HCT116 (cell line): Measurements from ENCODE around the gene SPDYE1. TPM values are rescaled to one million over a fixed set of nuclear protein-coding genes. Genes with fewer than 3 reads are reported as not detected.

Experiments
- ATAC-seq: fragments of 200-7000 bp; cut with Tn5 transposase; 2 replicates; pipeline ENCODE4 v1.9.1; 2020; ENCODE audit warnings: mild to moderate bottlenecking, moderate library complexity
- BruUV-seq: library from RNA; stranded (reverse); fragments of 400-500 nt; replicated peaks from 2 replicates; lab custom pipeline; 2021; lab: Mats Ljungman, UMichigan
- CTCF ChIA-PET: fragments of 300-600 bp; sonication (Branson Sonifier 250); formaldehyde crosslinking; loops from one replicate; lab custom pipeline; 2021; ENCODE audit warnings: antibody characterized with exemption; lab: Charles Lee
- POLR2A ChIA-PET: fragments of 300-600, 350-600 bp; sonication (Branson Sonifier 250); formaldehyde crosslinking; loops from one replicate; lab custom pipeline; 2021; ENCODE audit warnings: antibody characterized with exemption; lab: Charles Lee
- RAD21 ChIA-PET, 2 experiments: fragments of 300-600 bp; sonication (Branson Sonifier 250); formaldehyde crosslinking; loops; one replicate each; lab custom pipeline; 2023; ENCODE audit warnings: low total read pairs in 2 of 2; ENCODE audit not compliant: uncharacterized antibody in 2 of 2, unreplicated experiment in 2 of 2, low non-redundant PET in 1 of 2; lab: Charles Lee
- DNase-seq: peaks from one replicate; pipeline ENCODE4 v3.0.0-alpha.2; 2010; ENCODE audit warnings: low read depth, low spot score
- H2AFZ ChIP-seq: fragments of 200-600 bp; shearing (Covaris generic), sonication (generic); 2 replicates; pipeline ENCODE4 v1.6.1; 2017; ENCODE audit warnings: low read depth, mixed run types, mixed read lengths, antibody characterized with exemption, low read length; ENCODE audit not compliant: poor library complexity, severe bottlenecking
- H3K27ac ChIP-seq: 2 replicates; pipeline ENCODE4 v1.5.1; 2012; ENCODE audit warnings: low read depth, low read length
- H3K27me3 ChIP-seq: fragments of 200-600 bp; sonication (generic); 2 replicates; pipeline ENCODE4 v1.6.1; 2016; ENCODE audit warnings: mixed run types, low read length, mixed read lengths; ENCODE audit not compliant: insufficient read depth
- H3K36me3 ChIP-seq, 2 experiments: fragments of 200-500 bp in 1 of 2; fragments of 200-600 bp in 1 of 2; sonication (Bioruptor generic) in 1 of 2; sonication (generic) in 1 of 2; 2 replicates each; pipeline versions ENCODE4 v1.5.1 to v1.6.1; 2014 to 2016; ENCODE audit warnings: low read length in 2 of 2, inconsistent platforms in 1 of 2, mixed read lengths in 1 of 2, mixed run types in 1 of 2; ENCODE audit not compliant: insufficient read depth in 2 of 2, control insufficient read depth in 1 of 2
- H3K4me1 ChIP-seq, 2 experiments: fragments of 200-600 bp in 1 of 2; sonication (generic) in 1 of 2; 2 replicates each; pipeline versions ENCODE4 v1.5.1 to v1.6.1; 2012 to 2017; ENCODE audit warnings: low read length in 2 of 2, inconsistent platforms in 1 of 2, mild to moderate bottlenecking in 1 of 2, mixed read lengths in 1 of 2, mixed run types in 1 of 2, moderate library complexity in 1 of 2; ENCODE audit not compliant: insufficient read depth in 2 of 2, control insufficient read depth in 1 of 2
- H3K4me2 ChIP-seq: fragments of 200-600 bp; sonication (generic); 2 replicates; pipeline ENCODE4 v1.6.1; 2017; ENCODE audit warnings: mixed run types, low read length, mixed read lengths
- H3K4me3 ChIP-seq, 2 experiments: fragments of 200-600 bp in 1 of 2; sonication (generic) in 1 of 2; replicated peaks in 1 of 2; 2 replicates each; pipeline ENCODE4 v1.5.1; 2011 to 2016; ENCODE audit warnings: low read length in 2 of 2, control low read depth in 1 of 2, low read depth in 1 of 2, mild to moderate bottlenecking in 1 of 2, mixed read lengths in 1 of 2, mixed run types in 1 of 2
- H3K79me2 ChIP-seq: fragments of 200-600 bp; sonication (generic); 2 replicates; pipeline ENCODE4 v1.6.1; 2017; ENCODE audit warnings: mild to moderate bottlenecking, mixed run types, low read length, moderate library complexity, mixed read lengths; ENCODE audit not compliant: insufficient read depth
- H3K9ac ChIP-seq: fragments of 200-600 bp; sonication (generic); 2 replicates; pipeline ENCODE4 v1.6.1; 2016; ENCODE audit warnings: low read length, mixed read lengths
- H3K9me2 ChIP-seq: fragments of 200-600 bp; sonication (generic), shearing (Covaris generic); 2 replicates; pipeline ENCODE4 v1.6.1; 2017; ENCODE audit warnings: mixed run types, mild to moderate bottlenecking, moderate library complexity; ENCODE audit not compliant: insufficient read depth
- H3K9me3 ChIP-seq, 2 experiments: fragments of 200-500 bp in 1 of 2; fragments of 200-600 bp in 1 of 2; sonication (Bioruptor generic) in 1 of 2; sonication (generic) in 1 of 2; 2 replicates each; pipeline ENCODE4 v1.6.1; 2014 to 2017; ENCODE audit warnings: low read length in 2 of 2, mixed read lengths in 2 of 2, inconsistent platforms in 1 of 2, low read depth in 1 of 2, mild to moderate bottlenecking in 1 of 2, mixed run types in 1 of 2, moderate library complexity in 1 of 2; ENCODE audit not compliant: control insufficient read depth in 1 of 2, insufficient read depth in 1 of 2
- H4K20me1 ChIP-seq: fragments of 200-600 bp; sonication (generic), shearing (Covaris generic); 2 replicates; pipeline ENCODE4 v1.6.1; 2017; ENCODE audit warnings: mixed run types, mild to moderate bottlenecking, moderate library complexity; ENCODE audit not compliant: insufficient read depth
- CBX3 ChIP-seq: IDR thresholded peaks from 2 replicates; pipeline ENCODE4 v1.6.1; 2012; ENCODE audit warnings: low read depth
- EGR1 ChIP-seq: IDR thresholded peaks from 2 replicates; pipeline ENCODE4 v1.6.1; 2012; ENCODE audit warnings: low read depth
- FOSL1 ChIP-seq: IDR thresholded peaks from 2 replicates; pipeline ENCODE4 v1.6.1; 2012; ENCODE audit warnings: low read depth
- POLR2AphosphoS5 ChIP-seq: IDR thresholded peaks from 2 replicates; pipeline ENCODE4 v1.6.1; 2011; ENCODE audit warnings: mild to moderate bottlenecking, low read depth, low read length, moderate library complexity
- SP1 ChIP-seq: IDR thresholded peaks from 2 replicates; pipeline ENCODE4 v1.6.1; 2012; ENCODE audit warnings: low read depth
- ZBTB33 ChIP-seq: IDR thresholded peaks from 2 replicates; pipeline ENCODE4 v1.6.1; 2011; ENCODE audit warnings: mild to moderate bottlenecking, low read length, moderate library complexity; ENCODE audit not compliant: insufficient replicate concordance; ENCODE audit errors: extremely low read depth
- intact Hi-C: fragments of 100-400 bp; cut with micrococcal nuclease; formaldehyde crosslinking; loops from 2 replicates; pipeline ENCODE4 v1.10.0; 2022
- total RNA-seq: library from RNA; stranded (reverse); gene quantifications from one replicate; pipeline ENCODE4 v1.2.1, GENCODE V29; 2021; ENCODE audit not compliant: unreplicated experiment
- TF ChIP-seq, protein P1 (sequence below): IDR thresholded peaks from 2 replicates; pipeline ENCODE4 v1.6.1; 2012
- TF ChIP-seq, protein P2 (sequence below): IDR thresholded peaks from 2 replicates; pipeline ENCODE4 v1.6.1; 2012

Gene SPDYE1
- total RNA-seq, 1 experiment from 2014 or later, result not detected

- no peak for ATAC-seq
- no peak overlapping the region for H3K4me2 ChIP-seq
- H3K27me3 ChIP-seq, result no peaks in the 10 kb centered on the region
- intact Hi-C loops, result no loop called here
- no peak for DNase-seq
- H3K4me1 ChIP-seq, result peaks cover 4 to 18% of the 10 kb centered on the region in 2 experiments; a peak in 2 of 4 replicates
- no peak overlapping the region for H3K27ac ChIP-seq
- RAD21 ChIA-PET, result no interaction called here
- POLR2A ChIA-PET, result interaction anchor here (1.2 kb wide), 1 partner anchor 9 kb away, joined by 3 read pairs; no protein-coding TSS in a partner anchor
- peaks cover 54% of the 10 kb centered on the region for H3K79me2 ChIP-seq
- no TSS peak for BruUV-seq
- H3K4me3 ChIP-seq, result no peak overlapping the region
- H3K9ac ChIP-seq, result no peak overlapping the region
- CTCF ChIA-PET, result no interaction called here
- H3K9me2 ChIP-seq, result no peaks in the 10 kb centered on the region
- H4K20me1 ChIP-seq, result no peaks in the 10 kb centered on the region
- no peaks in the 10 kb centered on the region for H3K9me3 ChIP-seq
- H3K36me3 ChIP-seq, result peaks cover 10 to 19% of the 10 kb centered on the region in 2 experiments; a peak in 3 of 4 replicates
- TF ChIP-seq SP1 (no peak), CBX3 (no peak)
- TF ChIP-seq, protein P1, sequence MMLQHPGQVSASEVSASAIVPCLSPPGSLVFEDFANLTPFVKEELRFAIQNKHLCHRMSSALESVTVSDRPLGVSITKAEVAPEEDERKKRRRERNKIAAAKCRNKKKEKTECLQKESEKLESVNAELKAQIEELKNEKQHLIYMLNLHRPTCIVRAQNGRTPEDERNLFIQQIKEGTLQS, result no peak
- TF ChIP-seq, all 23 proteins: peak for 0
- H2AFZ ChIP-seq, result no peak overlapping the region
Measured at GRCh38 chr7:44048031-44048795, 50.5 kb downstream of the SPDYE1 start.

DNA sequence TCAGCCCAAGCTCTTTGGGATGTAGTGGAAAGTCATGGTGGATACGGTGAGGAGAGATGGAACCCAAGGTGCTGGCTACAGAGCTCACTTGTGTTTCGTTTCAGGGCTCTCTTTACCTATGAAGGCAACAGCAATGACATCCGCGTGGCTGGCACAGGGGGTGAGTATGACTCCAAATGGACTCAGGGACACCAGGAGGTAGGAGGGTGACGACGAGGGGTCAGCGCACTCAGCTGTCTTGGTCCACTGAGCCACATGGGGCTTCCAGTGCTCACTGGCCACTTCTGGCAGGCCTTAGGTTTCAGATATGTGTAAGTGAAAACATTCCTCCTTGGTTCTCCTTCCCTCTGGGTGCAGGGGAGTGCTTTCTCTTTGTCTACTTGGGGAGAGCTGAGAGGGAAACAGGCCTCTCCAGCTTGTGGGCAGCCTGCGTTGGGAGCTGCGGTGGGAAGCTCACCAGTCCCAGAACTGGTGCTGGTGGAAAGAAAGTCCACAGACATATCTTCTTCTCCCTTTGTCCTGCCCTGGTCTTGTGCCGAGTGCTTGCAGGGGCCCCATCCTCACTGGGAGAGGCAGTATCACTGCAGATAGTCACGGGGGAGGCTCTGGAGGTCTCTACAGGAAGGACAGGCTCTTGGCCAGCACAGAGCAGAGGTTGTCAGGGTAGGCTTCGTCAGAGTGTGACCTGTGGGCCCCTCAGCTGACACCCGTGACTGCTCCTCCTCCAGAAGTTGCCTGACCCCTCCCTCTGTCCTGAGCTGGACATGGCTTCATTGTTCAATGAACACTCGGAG, 52.6 kb downstream of the SPDYE1 start:
- H3K4me2 ChIP-seq, result no peak overlapping the region
- no peaks in the 10 kb centered on the region for H3K9me2 ChIP-seq
- no peak overlapping the region for H2AFZ ChIP-seq
- DNase-seq, result no peak
- peaks cover 12 to 20% of the 10 kb centered on the region in 2 experiments; a peak in 3 of 4 replicates for H3K36me3 ChIP-seq
- no peak overlapping the region for H3K4me3 ChIP-seq
- no peaks in the 10 kb centered on the region for H3K27me3 ChIP-seq
- peaks cover 46% of the 10 kb centered on the region for H3K79me2 ChIP-seq
- H4K20me1 ChIP-seq, result no peaks in the 10 kb centered on the region
- TF ChIP-seq POLR2AphosphoS5 (no peak), ZBTB33 (no peak), FOSL1 (no peak), EGR1 (no peak)
- TF ChIP-seq, protein P2, sequence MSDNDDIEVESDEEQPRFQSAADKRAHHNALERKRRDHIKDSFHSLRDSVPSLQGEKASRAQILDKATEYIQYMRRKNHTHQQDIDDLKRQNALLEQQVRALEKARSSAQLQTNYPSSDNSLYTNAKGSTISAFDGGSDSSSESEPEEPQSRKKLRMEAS, result no peak
- CTCF ChIA-PET, result no interaction called here
- no peaks in the 10 kb centered on the region for H3K9me3 ChIP-seq
- intact Hi-C loops, result no loop called here
- POLR2A ChIA-PET, result interaction anchor here (1.1 kb wide), 1 partner anchor 16 kb away, joined by 3 read pairs; no protein-coding TSS in a partner anchor
- H3K27ac ChIP-seq, result no peak overlapping the region
- RAD21 ChIA-PET, result no interaction called here
- ATAC-seq, result no peak
- peaks cover 0 to 7% of the 10 kb centered on the region in 2 experiments; a peak in 1 of 4 replicates for H3K4me1 ChIP-seq
- no TSS peak for BruUV-seq
- H3K9ac ChIP-seq, result no peak overlapping the region
